PC-9 (cell line): Measurements from ENCODE around the gene ETV7. TPM values are rescaled to one million over a fixed set of nuclear protein-coding genes. Genes with fewer than 3 reads are reported as not detected.

Experiments
- BruUV-seq: library from RNA; stranded (reverse); fragments of 400-500 nt; replicated peaks from 2 replicates; lab custom pipeline; 2021; lab: Mats Ljungman, UMichigan
- CTCF ChIA-PET: fragments of 300-600 bp; sonication (Branson Sonifier 250); formaldehyde crosslinking; loops from one replicate; lab custom pipeline; 2022; ENCODE audit warnings: antibody characterized with exemption; lab: Charles Lee
- POLR2A ChIA-PET: fragments of 300-600 bp; sonication (Branson Sonifier 250); formaldehyde crosslinking; loops from one replicate; lab custom pipeline; 2022; ENCODE audit warnings: antibody characterized with exemption; ENCODE audit not compliant: unreplicated experiment; lab: Charles Lee
- DNase-seq, 2 experiments: peaks; one replicate each; pipeline versions ENCODE4 v3.0.0 to v3.0.0-alpha.2; 2015 to 2022; ENCODE audit warnings: mixed read lengths in 1 of 2
- H2AFZ ChIP-seq: fragments of 200-600 bp; sonication (generic); 2 replicates; pipeline ENCODE4 v1.8.1; 2017; ENCODE audit warnings: antibody characterized with exemption
- H3F3A ChIP-seq: fragments of 200-600 bp; sonication (generic); 2 replicates; pipeline ENCODE4 v1.8.1; 2017; ENCODE audit warnings: antibody characterized with exemption, mild to moderate bottlenecking, low read depth; ENCODE audit not compliant: insufficient read depth
- H3K27ac ChIP-seq: fragments of 200-600 bp; sonication (generic); 2 replicates; pipeline ENCODE4 v1.6.1; 2016; ENCODE audit warnings: mixed run types
- H3K27me3 ChIP-seq: fragments of 200-600 bp; sonication (generic); 2 replicates; pipeline ENCODE4 v1.6.1; 2016; ENCODE audit warnings: low read depth, mixed run types; ENCODE audit not compliant: insufficient read depth
- H3K36me3 ChIP-seq: fragments of 200-600 bp; sonication (generic); 2 replicates; pipeline ENCODE4 v1.6.1; 2016; ENCODE audit warnings: low read depth, mixed run types
- H3K4me1 ChIP-seq: fragments of 200-600 bp; sonication (generic); replicated peaks from 2 replicates; pipeline ENCODE4 v1.6.1; 2016; ENCODE audit warnings: mixed run types; ENCODE audit not compliant: insufficient read depth
- H3K4me2 ChIP-seq: fragments of 200-600 bp; sonication (generic); 2 replicates; pipeline ENCODE4 v1.6.1; 2017; ENCODE audit warnings: mixed run types
- H3K4me3 ChIP-seq: fragments of 200-600 bp; sonication (generic); 2 replicates; pipeline ENCODE4 v1.6.1; 2016; ENCODE audit warnings: mixed run types
- H3K79me2 ChIP-seq: fragments of 200-600 bp; sonication (generic); 2 replicates; pipeline ENCODE4 v1.6.1; 2017; ENCODE audit warnings: low read depth, mixed run types
- H3K9me2 ChIP-seq: fragments of 200-600 bp; sonication (generic); 2 replicates; pipeline ENCODE4 v1.8.1; 2017; ENCODE audit warnings: mild to moderate bottlenecking; ENCODE audit not compliant: insufficient read depth
- H3K9me3 ChIP-seq: fragments of 200-600 bp; sonication (generic); 2 replicates; pipeline ENCODE4 v1.8.1; 2016; ENCODE audit warnings: low read depth; ENCODE audit not compliant: insufficient read depth
- H4K20me1 ChIP-seq: fragments of 200-600 bp; sonication (generic); 2 replicates; pipeline ENCODE4 v1.8.1; 2017; ENCODE audit not compliant: insufficient read depth
- EZH2 ChIP-seq: fragments of 200-600 bp; sonication (generic); IDR thresholded peaks from 2 replicates; pipeline ENCODE4 v1.8.0; 2017; ENCODE audit warnings: antibody characterized with exemption, low read depth
- intact Hi-C: fragments of 100-400 bp; cut with micrococcal nuclease; formaldehyde crosslinking; loops from one replicate; pipeline ENCODE4 v1.10.0; 2022; ENCODE audit not compliant: unreplicated experiment
- total RNA-seq: library from RNA; stranded (reverse); gene quantifications from 2 replicates; pipeline ENCODE4 v1.2.3, GENCODE V29; 2021
- TF ChIP-seq, protein P1 (sequence below): fragments of 200-600 bp; sonication (generic); conservative IDR thresholded peaks from 2 replicates; pipeline ENCODE4 v1.6.1; 2017; ENCODE audit warnings: mixed run types, antibody characterized with exemption, mild to moderate bottlenecking, moderate library complexity

The ETV7 gene
- total RNA-seq, 1 experiment from 2014 or later: 0.57 TPM

DNA sequence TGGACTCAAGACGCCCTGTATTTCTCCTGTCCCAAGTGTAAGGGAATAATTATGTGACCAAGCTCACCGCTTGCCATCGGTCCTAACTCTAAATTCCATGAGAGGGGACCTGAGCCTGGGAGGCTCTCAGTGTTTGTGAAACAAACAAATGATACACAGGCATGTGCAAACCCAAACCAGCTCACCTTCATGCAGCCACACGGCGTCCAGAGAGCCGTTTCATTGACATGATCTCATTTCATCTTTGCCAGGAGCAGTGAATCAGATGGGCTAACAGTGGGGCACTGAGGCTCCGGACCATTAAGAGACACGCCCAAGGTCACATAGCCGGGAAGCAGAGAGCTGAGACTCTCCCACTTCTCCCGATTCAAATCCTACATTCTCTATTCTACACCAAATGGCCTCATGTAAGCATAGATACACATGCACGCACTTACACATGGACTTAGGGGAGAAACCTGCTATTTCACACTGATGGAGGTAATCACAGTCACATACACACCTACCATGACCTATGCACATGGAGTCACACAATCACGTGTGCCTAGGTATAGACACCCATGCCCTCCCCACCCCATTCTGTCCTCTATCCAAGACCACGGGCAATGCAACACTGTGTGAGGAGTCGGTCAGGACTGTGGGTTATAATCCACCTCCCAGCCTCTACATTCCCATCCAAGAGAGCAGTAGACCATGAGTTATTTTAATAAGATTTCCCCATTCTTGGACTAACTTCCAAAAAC lies 51.8 kb downstream of the ETV7 start:
- Histone ChIP-seq H4K20me1 (no peaks in the 10 kb centered on the region), H3F3A (peaks cover 18% of the 10 kb centered on the region; the same call in 1 of the 2 replicates), H3K9me2 (no peaks in the 10 kb centered on the region), H3K4me3 (no peak overlapping the region), H3K27ac (no peak overlapping the region), H3K36me3 (no peaks in the 10 kb centered on the region), H3K9me3 (no peaks in the 10 kb centered on the region), H3K4me1 (peaks cover 19% of the 10 kb centered on the region), H3K27me3 (no peaks in the 10 kb centered on the region), H2AFZ (0 out of 2 replicates have a peak overlapping the region, but pooled peaks have one; percentile 59), H3K4me2 (peak overlapping the region; percentile 43), H3K79me2 (no peaks in the 10 kb centered on the region)
- no peak for DNase-seq
- ChIA-PET CTCF (no interaction called here), POLR2A (interaction anchor here (0.6 kb wide), 1 partner anchor 204 kb away, joined by 4 read pairs; no protein-coding TSS in a partner anchor)
- no peak for TF ChIP-seq EZH2
- TF ChIP-seq, protein P1, sequence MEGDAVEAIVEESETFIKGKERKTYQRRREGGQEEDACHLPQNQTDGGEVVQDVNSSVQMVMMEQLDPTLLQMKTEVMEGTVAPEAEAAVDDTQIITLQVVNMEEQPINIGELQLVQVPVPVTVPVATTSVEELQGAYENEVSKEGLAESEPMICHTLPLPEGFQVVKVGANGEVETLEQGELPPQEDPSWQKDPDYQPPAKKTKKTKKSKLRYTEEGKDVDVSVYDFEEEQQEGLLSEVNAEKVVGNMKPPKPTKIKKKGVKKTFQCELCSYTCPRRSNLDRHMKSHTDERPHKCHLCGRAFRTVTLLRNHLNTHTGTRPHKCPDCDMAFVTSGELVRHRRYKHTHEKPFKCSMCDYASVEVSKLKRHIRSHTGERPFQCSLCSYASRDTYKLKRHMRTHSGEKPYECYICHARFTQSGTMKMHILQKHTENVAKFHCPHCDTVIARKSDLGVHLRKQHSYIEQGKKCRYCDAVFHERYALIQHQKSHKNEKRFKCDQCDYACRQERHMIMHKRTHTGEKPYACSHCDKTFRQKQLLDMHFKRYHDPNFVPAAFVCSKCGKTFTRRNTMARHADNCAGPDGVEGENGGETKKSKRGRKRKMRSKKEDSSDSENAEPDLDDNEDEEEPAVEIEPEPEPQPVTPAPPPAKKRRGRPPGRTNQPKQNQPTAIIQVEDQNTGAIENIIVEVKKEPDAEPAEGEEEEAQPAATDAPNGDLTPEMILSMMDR: no peak
- intact Hi-C loops: no loop called here
- BruUV-seq: no TSS peak

DNA sequence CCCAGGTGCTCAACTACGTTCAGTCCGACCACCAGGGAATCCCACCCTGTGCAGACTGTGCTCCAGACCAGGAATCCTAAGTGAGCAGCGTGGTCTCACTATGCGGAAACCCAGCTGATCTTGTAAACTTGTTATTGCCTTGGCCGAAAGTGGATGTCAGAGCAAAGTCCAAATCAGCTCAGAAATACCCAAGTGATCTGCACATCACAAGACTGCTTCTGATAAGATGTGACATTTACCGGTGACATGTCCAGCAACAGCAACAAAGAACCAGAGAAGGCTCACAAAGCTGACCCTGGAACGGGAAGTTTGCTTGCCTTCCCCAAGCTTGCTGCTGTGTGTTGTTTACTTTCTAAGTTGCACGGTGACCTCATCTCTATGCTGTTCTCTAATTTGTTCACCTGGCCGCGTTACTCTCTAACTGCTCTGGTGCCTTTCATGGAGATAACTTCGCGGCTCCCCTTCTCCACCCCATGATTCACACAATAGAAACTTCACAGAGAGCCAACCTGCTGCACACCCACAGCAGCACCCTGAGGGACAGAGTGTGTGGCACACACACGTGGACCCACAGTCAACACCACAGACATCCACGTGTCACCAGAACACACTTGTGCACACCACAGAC lies 52.5 kb downstream of the ETV7 start:
- H3K4me1 ChIP-seq: peaks cover 14% of the 10 kb centered on the region
- no peak overlapping the region for H3K4me3 ChIP-seq
- H3K36me3 ChIP-seq: no peaks in the 10 kb centered on the region
- no peaks in the 10 kb centered on the region for H4K20me1 ChIP-seq
- no peaks in the 10 kb centered on the region for H3K79me2 ChIP-seq
- H2AFZ ChIP-seq: peak overlapping the region; percentile 59; the same call in 1 of the 2 replicates
- H3F3A ChIP-seq: peaks cover 18% of the 10 kb centered on the region; the same call in 1 of the 2 replicates
- H3K4me2 ChIP-seq: peak overlapping the region; percentile 43
- no peak for TF ChIP-seq EZH2
- TF ChIP-seq, protein P1: no peak
- BruUV-seq: no TSS peak
- DNase-seq: peak; percentile 18 to 70
- CTCF ChIA-PET: no interaction called here
- no peak overlapping the region for H3K27ac ChIP-seq
- H3K9me2 ChIP-seq: no peaks in the 10 kb centered on the region
- intact Hi-C loops: no loop called here
- H3K27me3 ChIP-seq: no peaks in the 10 kb centered on the region
- no peaks in the 10 kb centered on the region for H3K9me3 ChIP-seq
- POLR2A ChIA-PET: interaction anchor here (0.6 kb wide), 1 partner anchor 203 kb away, joined by 4 read pairs; no protein-coding TSS in a partner anchor

DNA sequence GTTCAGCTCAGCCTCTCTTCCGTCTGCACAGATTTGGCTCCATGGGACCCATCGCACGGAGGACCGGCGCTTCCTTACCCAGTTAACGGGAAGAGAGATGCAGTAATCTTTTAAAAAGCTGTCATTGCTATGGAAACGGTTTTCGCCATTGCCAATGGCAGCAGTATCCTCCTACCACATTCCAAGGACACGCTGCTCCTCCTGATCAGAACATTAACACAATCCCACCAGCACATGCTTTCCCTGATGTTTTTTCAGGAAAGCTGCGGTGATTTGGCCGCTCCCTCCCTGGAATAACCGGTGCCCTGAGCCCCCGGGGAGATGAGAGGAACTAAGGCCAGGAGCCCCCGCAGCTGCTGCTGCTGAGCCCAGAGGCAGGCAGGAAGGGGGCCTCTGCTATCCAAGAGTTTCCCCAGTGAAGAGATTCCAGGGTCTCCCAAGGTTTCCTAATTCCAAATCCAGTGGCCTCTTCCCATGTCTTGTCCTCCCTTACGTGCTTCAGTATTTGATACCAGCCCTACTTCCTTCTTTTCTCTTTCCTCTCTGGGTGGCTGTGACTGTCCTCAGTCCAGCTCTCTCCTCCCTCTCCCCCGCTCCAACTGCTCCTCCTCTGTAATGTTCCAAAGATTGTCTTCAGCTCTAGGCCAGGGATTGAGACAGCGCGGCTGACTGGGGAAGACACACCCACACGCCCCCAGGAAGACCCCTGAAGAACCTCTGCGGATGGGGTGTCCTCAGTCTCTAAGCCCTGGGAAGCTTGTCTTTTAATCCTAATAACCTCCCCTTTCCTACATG lies 53.3 kb downstream of the ETV7 start:
- POLR2A ChIA-PET: no interaction called here
- no peak overlapping the region for H2AFZ ChIP-seq

More for the DNA sequence above, 53.3 kb downstream of the ETV7 start:
- H3F3A ChIP-seq: peaks cover 18% of the 10 kb centered on the region; the same call in 1 of the 2 replicates
- no peak overlapping the region for H3K4me3 ChIP-seq
- no peaks in the 10 kb centered on the region for H3K79me2 ChIP-seq
- H3K9me3 ChIP-seq: no peaks in the 10 kb centered on the region
- H3K27ac ChIP-seq: no peak overlapping the region
- H4K20me1 ChIP-seq: no peaks in the 10 kb centered on the region
- no TSS peak for BruUV-seq
- intact Hi-C loops: no loop called here
- H3K4me2 ChIP-seq: no peak overlapping the region
- peaks cover 14% of the 10 kb centered on the region for H3K4me1 ChIP-seq
- no peak for TF ChIP-seq EZH2
- TF ChIP-seq, protein P1: no peak
- CTCF ChIA-PET: no interaction called here
- H3K36me3 ChIP-seq: no peaks in the 10 kb centered on the region
- no peaks in the 10 kb centered on the region for H3K27me3 ChIP-seq
- no peak for DNase-seq
- H3K9me2 ChIP-seq: no peaks in the 10 kb centered on the region
